ENCODE results near the gene CYTH2.
A peak's percentile ranks its signal among the peaks of the same experiment; 100 is the strongest.

Gene CYTH2

GRCh38 chr19:48496959-48497727, 28.0 kb downstream of the CYTH2 start:
- no peak for DNase-seq

GRCh38 chr19:48497728-48498594, 28.8 kb downstream of the CYTH2 start:
- no peak for DNase-seq

- no peak for DNase-seq
Observed at GRCh38 chr19:48498595-48499311, 29.6 kb downstream of the CYTH2 start.

- no peak for DNase-seq
Observed at GRCh38 chr19:48499316-48500090, 30.3 kb downstream of the CYTH2 start.

GRCh38 chr19:48500830-48501493, 31.8 kb downstream of the CYTH2 start:
- DNase-seq, result no peak

GRCh38 chr19:48501494-48502349, 32.6 kb downstream of the CYTH2 start:
- DNase-seq, result peak; percentile 71 to 73

- DNase-seq, result no peak
Observed at GRCh38 chr19:48502350-48503018, 33.3 kb downstream of the CYTH2 start.

- peak; percentile 14 to 43 for DNase-seq
Observed at GRCh38 chr19:48506138-48506733, 37.1 kb downstream of the CYTH2 start.

GRCh38 chr19:48507911-48508439, 38.8 kb downstream of the CYTH2 start:
- DNase-seq, result no peak

GRCh38 chr19:48508729-48509411, 39.7 kb downstream of the CYTH2 start:
- no peak for DNase-seq

- DNase-seq, result no peak
Observed at GRCh38 chr19:48509467-48510194, 40.5 kb downstream of the CYTH2 start.

GRCh38 chr19:48510421-48511268, 41.5 kb downstream of the CYTH2 start:
- DNase-seq, result peak; percentile 54 to 66

GRCh38 chr19:48511321-48511731, 42.2 kb downstream of the CYTH2 start:
- DNase-seq, result no peak

- DNase-seq, result peak; percentile 8 to 23
Observed at GRCh38 chr19:48511800-48512503, 42.8 kb downstream of the CYTH2 start, which contains the start of gene LMTK3. TSS of gene LMTK3 (minus strand) at chr19:48511835. CDS start at chr19:48511576, 259 bp downstream.

- DNase-seq, result no peak
Observed at GRCh38 chr19:48512504-48513288, 43.5 kb downstream of the CYTH2 start.
